Smooth muscle cell of trachea (primary cell): ENCODE data around the gene COL6A5. TPM values are rescaled to one million over a fixed set of nuclear protein-coding genes. Genes with fewer than 3 reads are reported as not detected.

Source experiments
- total RNA-seq: library from RNA; depleted of rRNA; stranded (reverse); fragments of >200 nt; gene quantifications from 2 replicates; pipeline ENCODE4 v1.2.1, GENCODE V29; 2014

Gene COL6A5, protein sequence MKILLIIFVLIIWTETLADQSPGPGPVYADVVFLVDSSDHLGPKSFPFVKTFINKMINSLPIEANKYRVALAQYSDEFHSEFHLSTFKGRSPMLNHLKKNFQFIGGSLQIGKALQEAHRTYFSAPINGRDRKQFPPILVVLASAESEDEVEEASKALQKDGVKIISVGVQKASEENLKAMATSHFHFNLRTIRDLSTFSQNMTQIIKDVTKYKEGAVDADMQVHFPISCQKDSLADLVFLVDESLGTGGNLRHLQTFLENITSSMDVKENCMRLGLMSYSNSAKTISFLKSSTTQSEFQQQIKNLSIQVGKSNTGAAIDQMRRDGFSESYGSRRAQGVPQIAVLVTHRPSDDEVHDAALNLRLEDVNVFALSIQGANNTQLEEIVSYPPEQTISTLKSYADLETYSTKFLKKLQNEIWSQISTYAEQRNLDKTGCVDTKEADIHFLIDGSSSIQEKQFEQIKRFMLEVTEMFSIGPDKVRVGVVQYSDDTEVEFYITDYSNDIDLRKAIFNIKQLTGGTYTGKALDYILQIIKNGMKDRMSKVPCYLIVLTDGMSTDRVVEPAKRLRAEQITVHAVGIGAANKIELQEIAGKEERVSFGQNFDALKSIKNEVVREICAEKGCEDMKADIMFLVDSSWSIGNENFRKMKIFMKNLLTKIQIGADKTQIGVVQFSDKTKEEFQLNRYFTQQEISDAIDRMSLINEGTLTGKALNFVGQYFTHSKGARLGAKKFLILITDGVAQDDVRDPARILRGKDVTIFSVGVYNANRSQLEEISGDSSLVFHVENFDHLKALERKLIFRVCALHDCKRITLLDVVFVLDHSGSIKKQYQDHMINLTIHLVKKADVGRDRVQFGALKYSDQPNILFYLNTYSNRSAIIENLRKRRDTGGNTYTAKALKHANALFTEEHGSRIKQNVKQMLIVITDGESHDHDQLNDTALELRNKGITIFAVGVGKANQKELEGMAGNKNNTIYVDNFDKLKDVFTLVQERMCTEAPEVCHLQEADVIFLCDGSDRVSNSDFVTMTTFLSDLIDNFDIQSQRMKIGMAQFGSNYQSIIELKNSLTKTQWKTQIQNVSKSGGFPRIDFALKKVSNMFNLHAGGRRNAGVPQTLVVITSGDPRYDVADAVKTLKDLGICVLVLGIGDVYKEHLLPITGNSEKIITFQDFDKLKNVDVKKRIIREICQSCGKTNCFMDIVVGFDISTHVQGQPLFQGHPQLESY (N-terminal part only)
- total RNA-seq: not detected in 2 replicates

DNA sequence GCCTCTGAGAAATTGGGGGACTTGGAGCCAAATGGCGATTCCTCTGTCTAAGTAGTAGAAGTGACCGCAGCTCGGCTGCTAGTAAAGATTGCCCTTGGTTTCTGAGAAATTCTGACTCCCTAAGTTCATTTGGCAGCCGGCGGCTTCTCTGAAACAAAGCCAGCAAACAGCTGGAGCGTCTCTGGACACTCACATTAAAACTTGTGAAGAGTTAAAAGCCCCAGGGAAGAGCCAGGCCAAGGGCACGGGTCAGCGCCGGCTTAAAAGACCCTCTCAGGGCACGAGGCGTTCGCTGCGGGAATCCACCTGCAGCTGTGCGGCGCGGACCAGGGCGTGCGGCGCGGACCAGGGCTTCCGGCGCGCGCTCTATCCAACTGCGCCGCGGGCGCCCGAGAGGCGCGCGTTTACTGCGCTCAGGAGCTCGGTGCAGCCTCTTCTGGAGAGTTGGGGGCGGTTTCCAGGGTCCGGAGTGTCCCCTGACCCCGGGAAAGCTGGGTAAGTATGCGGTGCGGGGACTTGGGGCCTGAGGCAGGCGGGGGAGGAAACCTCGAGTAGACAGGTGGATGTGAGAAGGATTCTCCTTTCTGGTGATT, at the start of gene COL6A5:
TSS of gene COL6A5 (plus strand) at position 186 of the 593 bp plus-strand sequence. CDS start 27,967 bp downstream, outside the sequence.

DNA sequence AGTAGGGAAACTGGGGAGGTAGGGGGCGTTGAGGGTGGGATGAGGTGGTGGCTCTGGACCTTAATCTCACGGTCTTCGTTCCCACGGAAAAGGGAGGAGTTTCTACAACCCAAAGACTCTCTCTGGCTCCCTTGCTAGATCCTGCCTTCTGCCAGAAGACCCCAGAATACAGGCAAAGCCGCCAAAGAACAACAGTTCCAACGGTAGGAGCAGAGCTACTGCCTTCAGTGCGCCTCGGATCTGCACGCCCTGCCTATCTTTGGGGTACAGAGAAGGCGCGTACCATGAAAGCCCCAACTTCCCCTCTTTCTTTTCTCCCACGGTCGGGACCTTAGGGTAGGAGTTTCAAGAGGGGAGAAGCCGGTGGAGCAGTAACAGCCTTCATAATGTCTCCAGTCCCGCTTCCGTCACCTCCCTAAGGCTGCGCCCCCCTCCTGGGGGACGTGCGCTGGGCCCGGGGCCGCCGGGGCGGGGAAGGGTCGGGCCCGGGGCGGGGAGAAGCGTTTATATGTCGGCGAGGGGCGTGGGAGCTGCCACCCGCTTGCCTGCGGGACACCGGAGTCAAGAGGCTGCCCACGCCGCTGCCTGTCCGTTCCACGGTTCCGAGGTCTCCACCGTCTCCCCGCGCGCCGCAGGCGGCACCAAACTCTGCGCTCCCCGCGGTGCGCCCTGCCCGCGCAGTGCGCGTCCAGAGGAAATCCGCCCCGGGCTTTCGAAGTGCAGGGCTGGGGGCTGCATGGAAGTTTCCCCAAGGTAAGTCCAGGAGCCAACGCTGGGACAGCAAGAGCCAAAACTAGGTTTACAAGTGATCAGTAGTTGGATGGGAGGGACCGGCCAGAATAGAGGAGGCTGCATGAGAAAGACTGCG, 171.4 kb downstream of the COL6A5 start, which contains the start of gene COL6A6:
TSS of gene COL6A6 (plus strand) at position 533 of the 868 bp plus-strand sequence. CDS start 43,188 bp downstream, outside the sequence.

Other genes with a start within 250 kb of the COL6A5 start
- gene COL6A6, start 171.5 kb downstream of the COL6A5 start, total RNA-seq: 1.6 and 4.1 TPM in 2 replicates